Breast epithelium (tissue), 4 donors: Measurements from ENCODE around the gene BCL11B. TPM values are rescaled to one million over a fixed set of nuclear protein-coding genes. Genes with fewer than 3 reads are reported as not detected.
A peak's percentile ranks its signal among the peaks of the same experiment; 100 is the strongest.

ENCODE experiments used
- DNase-seq, 2 donors: peaks; one replicate each; pipeline ENCODE4 v3.0.0-alpha.2; 2019; ENCODE audit warnings: low spot score in 2 of 2
- H3K27ac ChIP-seq, 2 donors: fragments of 200-600 bp; sonication (generic) in 1 of 2; one replicate each; pipeline ENCODE4 v1.5.1; 2016 to 2019; ENCODE audit warnings: mild to moderate bottlenecking in 1 of 2
- H3K27me3 ChIP-seq, 2 donors: fragments of 200-600 bp; sonication (generic) in 1 of 2; one replicate each; pipeline versions ENCODE4 v1.5.1 to v1.6.0; 2017 to 2019; ENCODE audit warnings: control low read depth in 1 of 2, mild to moderate bottlenecking in 1 of 2
- H3K36me3 ChIP-seq: fragments of 200-600 bp; one replicate; pipeline ENCODE4 v1.5.1; 2019
- H3K4me1 ChIP-seq, 2 donors: fragments of 200-600 bp; sonication (generic); one replicate each; pipeline ENCODE4 v1.5.1; 2016 to 2019; ENCODE audit warnings: control low read depth in 1 of 2
- H3K4me3 ChIP-seq, 3 donors: fragments of 200-600 bp; sonication (generic); 1 replicate in 2 of 3; 2 replicates in 1 of 3; pipeline ENCODE4 v1.5.1; 2016 to 2019; ENCODE audit warnings: mild to moderate bottlenecking in 3 of 3, moderate library complexity in 2 of 3
- H3K9me3 ChIP-seq, 2 donors: fragments of 200-600 bp; sonication (generic) in 1 of 2; one replicate each; pipeline ENCODE4 v1.5.1; 2016 to 2019; ENCODE audit warnings: control low read depth in 1 of 2
- CTCF ChIP-seq, 3 donors: fragments of 450-650 bp; IDR thresholded peaks; one replicate each; pipeline ENCODE4 v1.5.1; 2016 to 2017; ENCODE audit warnings: antibody characterized with exemption in 3 of 3, mild to moderate bottlenecking in 3 of 3, moderate library complexity in 3 of 3
- POLR2A ChIP-seq: fragments of 450-650 bp; IDR thresholded peaks from one replicate; pipeline ENCODE4 v1.6.1; 2016; ENCODE audit warnings: antibody characterized with exemption, mild to moderate bottlenecking, moderate library complexity
- POLR2AphosphoS5 ChIP-seq, 3 donors: sonication (generic); formaldehyde crosslinking; IDR thresholded peaks; one replicate each; pipeline ENCODE4 v1.6.1; 2017; ENCODE audit warnings: antibody characterized with exemption in 3 of 3
- intact Hi-C: fragments of 100-400 bp; cut with DNase I; formaldehyde crosslinking; loops from one replicate; pipeline ENCODE4 v1.15.1; 2023; ENCODE audit warnings: low total_unique reads
- total RNA-seq, 3 donors: library from RNA; depleted of rRNA; stranded (reverse); fragments of >200 nt; gene quantifications; one replicate each; pipeline ENCODE4 v1.1.0, GENCODE V29; 2016

BCL11B gene
- total RNA-seq, 3 donors from 2014 or later, result 0.96 to 3.9 (median 2.6) TPM

- H3K27ac ChIP-seq, result no peak overlapping the region
- peak; percentile 6 to 20 for DNase-seq
- TF ChIP-seq POLR2A (no peak), POLR2AphosphoS5 (IDR thresholded peaks at IDR 0.05) (no peak), CTCF (IDR thresholded peaks at IDR 0.05) (no peak)
- no peak overlapping the region for H3K4me3 ChIP-seq
- no peaks in the 10 kb centered on the region for H3K4me1 ChIP-seq
- no peaks in the 10 kb centered on the region for H3K9me3 ChIP-seq
- intact Hi-C loops, result loop anchor here (5.0 to 10.0 kb wide), 3 partner anchors 58 to 816 kb away; no protein-coding TSS in a partner anchor
- H3K27me3 ChIP-seq, result no peaks in the 10 kb centered on the region
- no peaks in the 10 kb centered on the region for H3K36me3 ChIP-seq
Measured at GRCh38 chr14:99132821-99133635, 139.0 kb downstream of the BCL11B start.

- TF ChIP-seq CTCF (IDR thresholded peaks at IDR 0.05) (no peak), POLR2A (no peak), POLR2AphosphoS5 (IDR thresholded peaks at IDR 0.05) (no peak)
- no peak overlapping the region for H3K4me3 ChIP-seq
- peak in 1 of 2 donors; percentile 9 for DNase-seq
- no peaks in the 10 kb centered on the region for H3K27me3 ChIP-seq
- H3K4me1 ChIP-seq, result no peaks in the 10 kb centered on the region
- no peaks in the 10 kb centered on the region for H3K36me3 ChIP-seq
- no peaks in the 10 kb centered on the region for H3K9me3 ChIP-seq
- intact Hi-C loops, result loop anchor here (5.0 to 10.0 kb wide), 3 partner anchors 57 to 814 kb away; no protein-coding TSS in a partner anchor
- H3K27ac ChIP-seq, result no peak overlapping the region
Measured at GRCh38 chr14:99131632-99132271, 140.2 kb downstream of the BCL11B start.

DNA sequence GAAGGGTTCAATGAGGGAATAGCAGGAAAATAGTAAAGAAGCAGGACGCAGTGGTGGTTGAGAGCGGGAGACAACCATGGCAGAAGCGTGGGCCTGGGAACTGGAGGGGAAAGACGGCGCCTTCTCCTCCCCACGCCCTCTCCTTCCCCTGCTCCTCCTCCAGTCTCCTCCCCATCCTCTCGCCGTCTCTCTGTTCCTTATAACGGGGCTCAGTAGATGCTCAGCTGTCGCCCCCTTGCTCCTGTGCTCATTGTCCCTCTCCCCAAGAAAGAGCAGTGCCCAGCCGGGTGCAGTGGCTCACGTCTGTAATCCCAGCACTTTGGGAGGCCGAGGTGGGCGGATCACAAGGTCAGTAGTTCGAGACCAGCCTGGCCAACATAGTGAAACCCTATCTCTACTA lies 142.0 kb downstream of the BCL11B start:
- no peaks in the 10 kb centered on the region for H3K36me3 ChIP-seq
- intact Hi-C loops, result loop anchor here (5.0 to 10.0 kb wide), 3 partner anchors 55 to 813 kb away; no protein-coding TSS in a partner anchor
- H3K4me1 ChIP-seq, result no peaks in the 10 kb centered on the region
- TF ChIP-seq POLR2A (no peak), CTCF (IDR thresholded peaks at IDR 0.05) (no peak), POLR2AphosphoS5 (IDR thresholded peaks at IDR 0.05) (no peak)
- no peaks in the 10 kb centered on the region for H3K27me3 ChIP-seq
- H3K4me3 ChIP-seq, result no peak overlapping the region
- no peak overlapping the region for H3K27ac ChIP-seq
- peak in 1 of 2 donors; percentile 4 for DNase-seq
- H3K9me3 ChIP-seq, result no peaks in the 10 kb centered on the region

GRCh38 chr14:99129211-99129696 lies 142.7 kb downstream of the BCL11B start:
- intact Hi-C loops, result no loop called here
- H3K36me3 ChIP-seq, result no peaks in the 10 kb centered on the region
- no peaks in the 10 kb centered on the region for H3K4me1 ChIP-seq
- TF ChIP-seq POLR2A (no peak), POLR2AphosphoS5 (IDR thresholded peaks at IDR 0.05) (no peak), CTCF (IDR thresholded peaks at IDR 0.05) (no peak)
- peak in 1 of 2 donors; percentile 13 for DNase-seq
- H3K27ac ChIP-seq, result no peak overlapping the region
- no peaks in the 10 kb centered on the region for H3K9me3 ChIP-seq
- H3K27me3 ChIP-seq, result no peaks in the 10 kb centered on the region
- H3K4me3 ChIP-seq, result no peak overlapping the region

- peak in 1 of 2 donors; percentile 7 for DNase-seq
- intact Hi-C loops, result no loop called here
- H3K27ac ChIP-seq, result no peak overlapping the region
- H3K4me3 ChIP-seq, result no peak overlapping the region
- TF ChIP-seq POLR2A, result no peak
- TF ChIP-seq POLR2AphosphoS5 (IDR thresholded peaks at IDR 0.05), result no peak
- TF ChIP-seq CTCF (IDR thresholded peaks at IDR 0.05), result no peak
- no peaks in the 10 kb centered on the region for H3K36me3 ChIP-seq
- H3K27me3 ChIP-seq, result no peaks in the 10 kb centered on the region
- H3K4me1 ChIP-seq, result no peaks in the 10 kb centered on the region
- H3K9me3 ChIP-seq, result no peaks in the 10 kb centered on the region
Measured at GRCh38 chr14:99128185-99128584, 143.8 kb downstream of the BCL11B start.
